ENCODE results near the gene SSRP1. TPM values are rescaled to one million over a fixed set of nuclear protein-coding genes. Genes with fewer than 3 reads are reported as not detected.

Gene SSRP1
- total RNA-seq, 1 experiment from 2014 or later: 173 TPM

DNA sequence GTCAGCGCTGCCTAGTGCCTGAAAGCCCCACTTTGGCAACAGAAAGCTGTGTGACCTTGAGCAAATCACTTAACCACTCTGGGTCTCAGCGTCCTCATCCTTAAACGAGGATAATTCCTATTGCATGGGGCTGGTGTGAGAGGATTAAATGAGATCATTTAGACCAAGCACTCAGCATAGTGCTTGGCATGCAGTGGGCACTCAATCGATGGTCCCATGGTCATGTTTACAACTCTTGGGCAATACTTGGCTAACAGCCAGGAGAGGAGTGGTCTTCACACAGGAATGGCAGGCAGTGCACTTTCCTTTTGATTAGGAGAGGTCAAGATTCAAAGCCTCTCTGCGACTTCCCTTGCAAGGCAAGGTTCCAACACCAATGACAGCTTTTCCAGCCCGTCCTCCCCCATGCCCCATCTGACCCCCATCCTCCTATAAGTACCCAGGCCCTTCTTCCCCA, 25.0 kb downstream of the SSRP1 start:
- Histone ChIP-seq H3K4me3 (ENCODE audit: low read depth in 2 of 2, low read length in 2 of 2) (peak overlapping the region; percentile 45 to 60), H3K4me1 (ENCODE audit: control insufficient read depth, insufficient read depth, low read length) (peaks cover 28% of the 10 kb centered on the region), H3K27ac (ENCODE audit: low read length) (peak overlapping the region; percentile 72), H3K27me3 (ENCODE audit: control insufficient read depth, insufficient read depth, low read length) (no peaks in the 10 kb centered on the region), H3K9me3 (ENCODE audit: control insufficient read depth, insufficient read depth, low read depth, low read length) (no peaks in the 10 kb centered on the region), H3K36me3 (ENCODE audit: control insufficient read depth, insufficient read depth, low read length) (no peaks in the 10 kb centered on the region)
- POLR2A ChIA-PET: no interaction called here
- no TSS peak for BruUV-seq (replicated peaks)
- CTCF ChIA-PET: no interaction called here
- ATAC-seq (no peak), DNase-seq (ENCODE audit: low read depth, low spot score) (no peak)
- 0 out of 2 replicates have a peak, but pooled peaks have one; percentile 1 for TF ChIP-seq POLR2AphosphoS5 (IDR thresholded peaks at IDR 0.05; ENCODE audit: low read depth, low read length)
- TF ChIP-seq, protein P1, sequence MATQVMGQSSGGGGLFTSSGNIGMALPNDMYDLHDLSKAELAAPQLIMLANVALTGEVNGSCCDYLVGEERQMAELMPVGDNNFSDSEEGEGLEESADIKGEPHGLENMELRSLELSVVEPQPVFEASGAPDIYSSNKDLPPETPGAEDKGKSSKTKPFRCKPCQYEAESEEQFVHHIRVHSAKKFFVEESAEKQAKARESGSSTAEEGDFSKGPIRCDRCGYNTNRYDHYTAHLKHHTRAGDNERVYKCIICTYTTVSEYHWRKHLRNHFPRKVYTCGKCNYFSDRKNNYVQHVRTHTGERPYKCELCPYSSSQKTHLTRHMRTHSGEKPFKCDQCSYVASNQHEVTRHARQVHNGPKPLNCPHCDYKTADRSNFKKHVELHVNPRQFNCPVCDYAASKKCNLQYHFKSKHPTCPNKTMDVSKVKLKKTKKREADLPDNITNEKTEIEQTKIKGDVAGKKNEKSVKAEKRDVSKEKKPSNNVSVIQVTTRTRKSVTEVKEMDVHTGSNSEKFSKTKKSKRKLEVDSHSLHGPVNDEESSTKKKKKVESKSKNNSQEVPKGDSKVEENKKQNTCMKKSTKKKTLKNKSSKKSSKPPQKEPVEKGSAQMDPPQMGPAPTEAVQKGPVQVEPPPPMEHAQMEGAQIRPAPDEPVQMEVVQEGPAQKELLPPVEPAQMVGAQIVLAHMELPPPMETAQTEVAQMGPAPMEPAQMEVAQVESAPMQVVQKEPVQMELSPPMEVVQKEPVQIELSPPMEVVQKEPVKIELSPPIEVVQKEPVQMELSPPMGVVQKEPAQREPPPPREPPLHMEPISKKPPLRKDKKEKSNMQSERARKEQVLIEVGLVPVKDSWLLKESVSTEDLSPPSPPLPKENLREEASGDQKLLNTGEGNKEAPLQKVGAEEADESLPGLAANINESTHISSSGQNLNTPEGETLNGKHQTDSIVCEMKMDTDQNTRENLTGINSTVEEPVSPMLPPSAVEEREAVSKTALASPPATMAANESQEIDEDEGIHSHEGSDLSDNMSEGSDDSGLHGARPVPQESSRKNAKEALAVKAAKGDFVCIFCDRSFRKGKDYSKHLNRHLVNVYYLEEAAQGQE (IDR thresholded peaks at IDR 0.05; ENCODE audit: insufficient read depth in 1 of 2, low read depth in 2 of 2, low read length in 1 of 2): no peak
- intact Hi-C loops (cut with micrococcal nuclease; ENCODE audit: unreplicated experiment) (no loop called here), in situ Hi-C loops (cut with HindIII; ENCODE audit: low pct_unique_long_range_greater_than_20kb, low sequenced_read_pairs) (no loop called here)

DNA sequence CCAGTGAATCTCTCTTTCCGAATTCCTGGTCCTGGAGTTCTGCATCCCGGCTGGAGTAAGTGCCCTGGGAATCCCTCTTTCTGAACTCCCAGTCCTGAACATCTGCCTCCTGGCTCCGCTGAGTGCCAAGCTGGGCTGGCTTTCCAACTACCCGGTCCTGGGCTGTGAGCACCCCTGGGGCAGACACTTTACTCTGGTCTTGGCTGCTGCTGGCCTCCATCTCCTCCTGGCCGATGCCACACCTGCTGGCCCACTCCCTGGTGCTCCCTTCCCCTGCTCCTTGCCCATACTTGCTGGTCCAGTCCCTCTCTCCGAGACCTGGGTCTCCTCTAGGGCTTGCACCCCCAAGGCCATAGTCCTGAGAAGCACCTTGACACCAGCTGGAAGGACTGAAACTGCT, 25.6 kb downstream of the SSRP1 start:
- Histone ChIP-seq H3K27me3 (ENCODE audit: control insufficient read depth, insufficient read depth, low read length) (no peaks in the 10 kb centered on the region), H3K9me3 (ENCODE audit: control insufficient read depth, insufficient read depth, low read depth, low read length) (no peaks in the 10 kb centered on the region), H3K4me1 (ENCODE audit: control insufficient read depth, insufficient read depth, low read length) (peaks cover 28% of the 10 kb centered on the region), H3K36me3 (ENCODE audit: control insufficient read depth, insufficient read depth, low read length) (no peaks in the 10 kb centered on the region), H3K27ac (ENCODE audit: low read length) (no peak overlapping the region; the same call in 1 of the 2 replicates), H3K4me3 (ENCODE audit: low read depth in 2 of 2, low read length in 2 of 2) (no peak overlapping the region)
- POLR2A ChIA-PET: no interaction called here
- ATAC-seq (no peak), DNase-seq (ENCODE audit: low read depth, low spot score) (no peak)
- CTCF ChIA-PET: no interaction called here
- intact Hi-C loops (cut with micrococcal nuclease; ENCODE audit: unreplicated experiment): no loop called here
- in situ Hi-C loops (cut with HindIII; ENCODE audit: low pct_unique_long_range_greater_than_20kb, low sequenced_read_pairs): no loop called here
- TF ChIP-seq, protein P1 (IDR thresholded peaks at IDR 0.05; ENCODE audit: insufficient read depth in 1 of 2, low read depth in 2 of 2, low read length in 1 of 2): no peak
- TF ChIP-seq TCF7L2 (IDR thresholded peaks at IDR 0.05; ENCODE audit: low read depth, low read length) (no peak), SIN3A (IDR thresholded peaks at IDR 0.05; ENCODE audit: borderline replicate concordance, insufficient read depth, low read depth, low read length) (no peak), POLR2AphosphoS5 (IDR thresholded peaks at IDR 0.05; ENCODE audit: low read depth, low read length) (no peak)
- TF ChIP-seq, protein P2, sequence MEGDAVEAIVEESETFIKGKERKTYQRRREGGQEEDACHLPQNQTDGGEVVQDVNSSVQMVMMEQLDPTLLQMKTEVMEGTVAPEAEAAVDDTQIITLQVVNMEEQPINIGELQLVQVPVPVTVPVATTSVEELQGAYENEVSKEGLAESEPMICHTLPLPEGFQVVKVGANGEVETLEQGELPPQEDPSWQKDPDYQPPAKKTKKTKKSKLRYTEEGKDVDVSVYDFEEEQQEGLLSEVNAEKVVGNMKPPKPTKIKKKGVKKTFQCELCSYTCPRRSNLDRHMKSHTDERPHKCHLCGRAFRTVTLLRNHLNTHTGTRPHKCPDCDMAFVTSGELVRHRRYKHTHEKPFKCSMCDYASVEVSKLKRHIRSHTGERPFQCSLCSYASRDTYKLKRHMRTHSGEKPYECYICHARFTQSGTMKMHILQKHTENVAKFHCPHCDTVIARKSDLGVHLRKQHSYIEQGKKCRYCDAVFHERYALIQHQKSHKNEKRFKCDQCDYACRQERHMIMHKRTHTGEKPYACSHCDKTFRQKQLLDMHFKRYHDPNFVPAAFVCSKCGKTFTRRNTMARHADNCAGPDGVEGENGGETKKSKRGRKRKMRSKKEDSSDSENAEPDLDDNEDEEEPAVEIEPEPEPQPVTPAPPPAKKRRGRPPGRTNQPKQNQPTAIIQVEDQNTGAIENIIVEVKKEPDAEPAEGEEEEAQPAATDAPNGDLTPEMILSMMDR (IDR thresholded peaks at IDR 0.05): no peak
- BruUV-seq (replicated peaks): no TSS peak
